Anterior cingulate cortex (tissue), 58 donors: ENCODE results near the gene CERS6.

Experiments
- DNase-seq, 58 donors: peaks; one replicate each; lab custom pipeline; 2025; lab: John Stamatoyannopoulos, UW

The CERS6 gene

GRCh38 chr2:168592181-168592831 lies 136.2 kb downstream of the CERS6 start:
- DNase-seq, result peak in 2 of 58 donors; percentile 14 to 38

GRCh38 chr2:168593713-168594112 lies 137.6 kb downstream of the CERS6 start:
- DNase-seq, result no peak

GRCh38 chr2:168594778-168595177 lies 138.7 kb downstream of the CERS6 start:
- no peak for DNase-seq

GRCh38 chr2:168596881-168597655 lies 141.0 kb downstream of the CERS6 start:
- no peak for DNase-seq

GRCh38 chr2:168599738-168600137 lies 143.7 kb downstream of the CERS6 start:
- DNase-seq, result no peak

- peak in 1 of 58 donors; percentile 24 for DNase-seq
Observed at GRCh38 chr2:168600949-168601348, 144.9 kb downstream of the CERS6 start.

- no peak for DNase-seq
Observed at GRCh38 chr2:168601741-168602140, 145.7 kb downstream of the CERS6 start.

- DNase-seq, result no peak
Observed at GRCh38 chr2:168602379-168602778, 146.3 kb downstream of the CERS6 start.

- no peak for DNase-seq
Observed at GRCh38 chr2:168602846-168603401, 146.9 kb downstream of the CERS6 start.

GRCh38 chr2:168603439-168603961 lies 147.4 kb downstream of the CERS6 start:
- no peak for DNase-seq

GRCh38 chr2:168604252-168604651 lies 148.2 kb downstream of the CERS6 start:
- DNase-seq, result no peak

- no peak for DNase-seq
Observed at GRCh38 chr2:168607992-168608391, 151.9 kb downstream of the CERS6 start.

GRCh38 chr2:168608796-168609195 lies 152.7 kb downstream of the CERS6 start:
- no peak for DNase-seq

GRCh38 chr2:168611091-168611490 lies 155.0 kb downstream of the CERS6 start:
- DNase-seq, result no peak

GRCh38 chr2:168611896-168612650 lies 156.0 kb downstream of the CERS6 start:
- DNase-seq, result peak in 1 of 58 donors; percentile 30

- no peak for DNase-seq
Observed at GRCh38 chr2:168612719-168613118, 156.6 kb downstream of the CERS6 start.

GRCh38 chr2:168613551-168613950 lies 157.5 kb downstream of the CERS6 start:
- no peak for DNase-seq

GRCh38 chr2:168614172-168615018 lies 158.3 kb downstream of the CERS6 start:
- no peak for DNase-seq

GRCh38 chr2:168620554-168620953 lies 164.5 kb downstream of the CERS6 start:
- no peak for DNase-seq

GRCh38 chr2:168622559-168622958 lies 166.5 kb downstream of the CERS6 start:
- DNase-seq, result no peak
